Suprapubic skin (tissue), 4 donors: Measurements from ENCODE around the gene ARID4B. TPM values are rescaled to one million over a fixed set of nuclear protein-coding genes. Genes with fewer than 3 reads are reported as not detected.

Source experiments
- DNase-seq, 2 donors: peaks; one replicate each; pipeline ENCODE4 v3.0.0-alpha.2; 2019; ENCODE audit warnings: low spot score in 2 of 2
- H3K27ac ChIP-seq: fragments of 200-600 bp; sonication (generic); one replicate; pipeline ENCODE4 v1.5.1; 2019
- H3K27me3 ChIP-seq: fragments of 200-600 bp; sonication (generic); one replicate; pipeline ENCODE4 v1.5.1; 2019
- H3K36me3 ChIP-seq: fragments of 200-600 bp; sonication (generic); one replicate; pipeline ENCODE4 v1.5.1; 2019
- H3K4me1 ChIP-seq: fragments of 200-600 bp; sonication (generic); one replicate; pipeline ENCODE4 v1.5.1; 2019
- H3K4me3 ChIP-seq: fragments of 200-600 bp; sonication (generic); one replicate; pipeline ENCODE4 v1.5.1; 2019; ENCODE audit warnings: mild to moderate bottlenecking
- H3K9me3 ChIP-seq: fragments of 200-600 bp; sonication (generic); one replicate; pipeline ENCODE4 v1.5.1; 2019
- CTCF ChIP-seq, 2 donors: fragments of 200-600 bp in 1 of 2; fragments of 450-650 bp in 1 of 2; sonication (generic) in 1 of 2; IDR thresholded peaks; one replicate each; pipeline ENCODE4 v1.5.1; 2016 to 2019; ENCODE audit warnings: antibody characterized with exemption in 2 of 2, mild to moderate bottlenecking in 1 of 2, moderate library complexity in 1 of 2
- EP300 ChIP-seq: sonication (generic); formaldehyde crosslinking; IDR thresholded peaks from one replicate; pipeline ENCODE4 v1.6.1; 2017; ENCODE audit warnings: antibody characterized with exemption
- POLR2A ChIP-seq, 2 donors: fragments of 450-650 bp; IDR thresholded peaks; one replicate each; pipeline ENCODE4 v1.6.1; 2017; ENCODE audit warnings: antibody characterized with exemption in 2 of 2, mild to moderate bottlenecking in 2 of 2, moderate library complexity in 2 of 2
- POLR2AphosphoS5 ChIP-seq, 3 donors: sonication (generic); formaldehyde crosslinking; IDR thresholded peaks; one replicate each; pipeline ENCODE4 v1.6.1; 2017; ENCODE audit warnings: antibody characterized with exemption in 3 of 3
- WGBS: methylation state at CpG from one replicate; pipeline ENCODE4 v1.1.5; 2018; 5-methylcytosine and 5-hydroxymethylcytosine counted together
- total RNA-seq, 4 donors: library from RNA; depleted of rRNA; stranded (reverse); fragments of >200 nt; gene quantifications; one replicate each; pipeline ENCODE4 v1.1.0, GENCODE V29; 2016

Gene ARID4B
- total RNA-seq, 4 donors from 2014 or later, result 21.4 to 62.7 (median 31.8) TPM

- H3K4me3 ChIP-seq, result no peak overlapping the region
- no peak overlapping the region for H3K27ac ChIP-seq
- no peaks in the 10 kb centered on the region for H3K4me1 ChIP-seq
- H3K27me3 ChIP-seq, result no peaks in the 10 kb centered on the region
- TF ChIP-seq POLR2AphosphoS5 (IDR thresholded peaks at IDR 0.05) (no peak), CTCF (IDR thresholded peaks at IDR 0.05) (no peak), POLR2A (IDR thresholded peaks at IDR 0.05) (no peak), EP300 (no peak)
- H3K36me3 ChIP-seq, result peaks cover 88% of the 10 kb centered on the region
- DNase-seq, result no peak
- WGBS, result 69% methylated on average over 2 of the region's 2 CpGs
- no peaks in the 10 kb centered on the region for H3K9me3 ChIP-seq
Observed at GRCh38 chr1:235138821-235139220, 189.2 kb downstream of the ARID4B start.

- Histone ChIP-seq H3K27ac (no peak overlapping the region), H3K27me3 (no peaks in the 10 kb centered on the region), H3K4me3 (no peak overlapping the region), H3K36me3 (peaks cover 78% of the 10 kb centered on the region), H3K9me3 (no peaks in the 10 kb centered on the region), H3K4me1 (no peaks in the 10 kb centered on the region)
- no peak for DNase-seq
- WGBS, result 60% methylated on average over 4 of the region's 4 CpGs
- TF ChIP-seq EP300, result no peak
- no peak for TF ChIP-seq POLR2AphosphoS5 (IDR thresholded peaks at IDR 0.05)
- no peak for TF ChIP-seq POLR2A (IDR thresholded peaks at IDR 0.05)
- no peak for TF ChIP-seq CTCF (IDR thresholded peaks at IDR 0.05)
Observed at GRCh38 chr1:235136111-235136510, 191.9 kb downstream of the ARID4B start.

GRCh38 chr1:235134171-235134570 lies 193.8 kb downstream of the ARID4B start:
- Histone ChIP-seq H3K27me3 (no peaks in the 10 kb centered on the region), H3K4me1 (peaks cover 3% of the 10 kb centered on the region), H3K27ac (no peak overlapping the region), H3K36me3 (peaks cover 61% of the 10 kb centered on the region), H3K4me3 (no peak overlapping the region), H3K9me3 (no peaks in the 10 kb centered on the region)
- DNase-seq, result no peak
- TF ChIP-seq POLR2A (IDR thresholded peaks at IDR 0.05) (no peak), CTCF (IDR thresholded peaks at IDR 0.05) (no peak), POLR2AphosphoS5 (IDR thresholded peaks at IDR 0.05) (no peak), EP300 (no peak)
- WGBS, result 93% methylated on average over 12 of the region's 12 CpGs

GRCh38 chr1:235133086-235133485 lies 194.9 kb downstream of the ARID4B start:
- WGBS, result 72% methylated on average over 3 of the region's 3 CpGs
- Histone ChIP-seq H3K9me3 (no peaks in the 10 kb centered on the region), H3K27ac (no peak overlapping the region), H3K4me1 (peaks cover 5% of the 10 kb centered on the region), H3K4me3 (no peak overlapping the region), H3K27me3 (no peaks in the 10 kb centered on the region), H3K36me3 (peaks cover 58% of the 10 kb centered on the region)
- no peak for TF ChIP-seq POLR2A (IDR thresholded peaks at IDR 0.05)
- no peak for TF ChIP-seq CTCF (IDR thresholded peaks at IDR 0.05)
- TF ChIP-seq POLR2AphosphoS5 (IDR thresholded peaks at IDR 0.05), result no peak
- TF ChIP-seq EP300, result no peak
- no peak for DNase-seq

GRCh38 chr1:235131961-235132360 lies 196.0 kb downstream of the ARID4B start:
- TF ChIP-seq EP300, result no peak
- TF ChIP-seq CTCF (IDR thresholded peaks at IDR 0.05), result no peak
- TF ChIP-seq POLR2AphosphoS5 (IDR thresholded peaks at IDR 0.05), result no peak
- no peak for TF ChIP-seq POLR2A (IDR thresholded peaks at IDR 0.05)
- H3K27me3 ChIP-seq, result no peaks in the 10 kb centered on the region
- peaks cover 47% of the 10 kb centered on the region for H3K36me3 ChIP-seq
- H3K27ac ChIP-seq, result no peak overlapping the region
- H3K4me3 ChIP-seq, result no peak overlapping the region
- no peaks in the 10 kb centered on the region for H3K9me3 ChIP-seq
- no peak for DNase-seq
- peaks cover 16% of the 10 kb centered on the region for H3K4me1 ChIP-seq
- WGBS, result 74% methylated on average over 6 of the region's 6 CpGs
